Panc1 (cell line): ENCODE measurements around the gene TBCK.

Source experiments
- POLR2AphosphoS5 ChIP-seq: IDR thresholded peaks from 2 replicates; pipeline ENCODE4 v1.6.1; 2012; ENCODE audit warnings: mild to moderate bottlenecking, low read depth, low read length, moderate library complexity
- SIN3A ChIP-seq: IDR thresholded peaks from 2 replicates; pipeline ENCODE4 v1.6.1; 2012; ENCODE audit warnings: low read depth, mild to moderate bottlenecking, low read length, moderate library complexity, borderline replicate concordance; ENCODE audit not compliant: insufficient read depth
- TF ChIP-seq, protein P1 (sequence below): fragments of 450-650 bp; IDR thresholded peaks from 2 replicates; pipeline ENCODE4 v1.5.1; 2017; ENCODE audit warnings: mild to moderate bottlenecking
- TF ChIP-seq, protein P2 (sequence below), 2 experiments: IDR thresholded peaks; 2 replicates each; pipeline ENCODE4 v1.6.1; 2011 to 2012; ENCODE audit warnings: low read depth in 2 of 2, control low read depth in 1 of 2, low read length in 1 of 2, mild to moderate bottlenecking in 1 of 2, moderate library complexity in 1 of 2; ENCODE audit not compliant: insufficient read depth in 1 of 2

DNA sequence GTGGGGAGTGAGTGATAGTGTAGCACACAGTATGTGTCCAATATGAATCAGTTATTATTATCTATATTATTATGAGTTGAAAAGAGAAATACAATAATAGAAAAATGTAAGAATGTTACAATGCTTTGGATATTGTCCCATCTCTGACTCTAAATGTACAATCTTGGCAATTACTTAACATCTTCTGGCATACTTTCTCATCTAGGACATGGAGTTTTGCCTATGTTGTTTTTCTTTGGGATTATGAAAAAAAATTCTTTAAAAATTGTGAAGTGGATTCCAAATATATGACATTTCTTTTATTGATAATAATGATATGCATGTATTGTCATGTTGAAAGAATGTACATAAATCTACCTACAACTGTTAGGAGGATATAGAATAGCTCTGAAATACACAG is 84.1 kb downstream of the TBCK start:
- TF ChIP-seq, protein P1, sequence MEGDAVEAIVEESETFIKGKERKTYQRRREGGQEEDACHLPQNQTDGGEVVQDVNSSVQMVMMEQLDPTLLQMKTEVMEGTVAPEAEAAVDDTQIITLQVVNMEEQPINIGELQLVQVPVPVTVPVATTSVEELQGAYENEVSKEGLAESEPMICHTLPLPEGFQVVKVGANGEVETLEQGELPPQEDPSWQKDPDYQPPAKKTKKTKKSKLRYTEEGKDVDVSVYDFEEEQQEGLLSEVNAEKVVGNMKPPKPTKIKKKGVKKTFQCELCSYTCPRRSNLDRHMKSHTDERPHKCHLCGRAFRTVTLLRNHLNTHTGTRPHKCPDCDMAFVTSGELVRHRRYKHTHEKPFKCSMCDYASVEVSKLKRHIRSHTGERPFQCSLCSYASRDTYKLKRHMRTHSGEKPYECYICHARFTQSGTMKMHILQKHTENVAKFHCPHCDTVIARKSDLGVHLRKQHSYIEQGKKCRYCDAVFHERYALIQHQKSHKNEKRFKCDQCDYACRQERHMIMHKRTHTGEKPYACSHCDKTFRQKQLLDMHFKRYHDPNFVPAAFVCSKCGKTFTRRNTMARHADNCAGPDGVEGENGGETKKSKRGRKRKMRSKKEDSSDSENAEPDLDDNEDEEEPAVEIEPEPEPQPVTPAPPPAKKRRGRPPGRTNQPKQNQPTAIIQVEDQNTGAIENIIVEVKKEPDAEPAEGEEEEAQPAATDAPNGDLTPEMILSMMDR, result no peak
- no peak for TF ChIP-seq POLR2AphosphoS5
- TF ChIP-seq, protein P2, sequence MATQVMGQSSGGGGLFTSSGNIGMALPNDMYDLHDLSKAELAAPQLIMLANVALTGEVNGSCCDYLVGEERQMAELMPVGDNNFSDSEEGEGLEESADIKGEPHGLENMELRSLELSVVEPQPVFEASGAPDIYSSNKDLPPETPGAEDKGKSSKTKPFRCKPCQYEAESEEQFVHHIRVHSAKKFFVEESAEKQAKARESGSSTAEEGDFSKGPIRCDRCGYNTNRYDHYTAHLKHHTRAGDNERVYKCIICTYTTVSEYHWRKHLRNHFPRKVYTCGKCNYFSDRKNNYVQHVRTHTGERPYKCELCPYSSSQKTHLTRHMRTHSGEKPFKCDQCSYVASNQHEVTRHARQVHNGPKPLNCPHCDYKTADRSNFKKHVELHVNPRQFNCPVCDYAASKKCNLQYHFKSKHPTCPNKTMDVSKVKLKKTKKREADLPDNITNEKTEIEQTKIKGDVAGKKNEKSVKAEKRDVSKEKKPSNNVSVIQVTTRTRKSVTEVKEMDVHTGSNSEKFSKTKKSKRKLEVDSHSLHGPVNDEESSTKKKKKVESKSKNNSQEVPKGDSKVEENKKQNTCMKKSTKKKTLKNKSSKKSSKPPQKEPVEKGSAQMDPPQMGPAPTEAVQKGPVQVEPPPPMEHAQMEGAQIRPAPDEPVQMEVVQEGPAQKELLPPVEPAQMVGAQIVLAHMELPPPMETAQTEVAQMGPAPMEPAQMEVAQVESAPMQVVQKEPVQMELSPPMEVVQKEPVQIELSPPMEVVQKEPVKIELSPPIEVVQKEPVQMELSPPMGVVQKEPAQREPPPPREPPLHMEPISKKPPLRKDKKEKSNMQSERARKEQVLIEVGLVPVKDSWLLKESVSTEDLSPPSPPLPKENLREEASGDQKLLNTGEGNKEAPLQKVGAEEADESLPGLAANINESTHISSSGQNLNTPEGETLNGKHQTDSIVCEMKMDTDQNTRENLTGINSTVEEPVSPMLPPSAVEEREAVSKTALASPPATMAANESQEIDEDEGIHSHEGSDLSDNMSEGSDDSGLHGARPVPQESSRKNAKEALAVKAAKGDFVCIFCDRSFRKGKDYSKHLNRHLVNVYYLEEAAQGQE (IDR thresholded peaks at IDR 0.05; ENCODE audit: insufficient read depth in 1 of 2, low read depth in 2 of 2, low read length in 1 of 2), result no peak
- no peak for TF ChIP-seq SIN3A
